HG03565 (cell line): ENCODE data around the gene RASAL2.
"Not testable (repeated sequence)": the region's sequence is repeated elsewhere in the genome, so short reads cannot be mapped to it uniquely, and the experiment has no call there.

Experiments used
- ATAC-seq: cut with Tn5 transposase; IDR thresholded peaks from one replicate; pipeline ENCODE4 v1.9.1; 2021; ENCODE audit warnings: mild to moderate bottlenecking, moderate library complexity; ENCODE audit not compliant: unreplicated experiment

RASAL2 gene

GRCh38 chr1:178330848-178331497, 237.1 kb downstream of the RASAL2 start:
- no peak for ATAC-seq

GRCh38 chr1:178335426-178335825, 241.5 kb downstream of the RASAL2 start:
- no peak for ATAC-seq

- no peak for ATAC-seq
Observed at GRCh38 chr1:178337091-178337706, 243.3 kb downstream of the RASAL2 start.

GRCh38 chr1:178339834-178340233, 245.9 kb downstream of the RASAL2 start:
- no peak for ATAC-seq

- ATAC-seq = no peak
Observed at GRCh38 chr1:178341261-178341956, 247.5 kb downstream of the RASAL2 start.

- ATAC-seq = no peak
Observed at GRCh38 chr1:178342745-178343144, 248.8 kb downstream of the RASAL2 start.

GRCh38 chr1:178344513-178345091, 250.7 kb downstream of the RASAL2 start:
- peak; percentile 74 for ATAC-seq

- ATAC-seq = no peak
Observed at GRCh38 chr1:178345238-178345637, 251.3 kb downstream of the RASAL2 start.

- ATAC-seq = no peak
Observed at GRCh38 chr1:178345807-178346206, 251.9 kb downstream of the RASAL2 start.

GRCh38 chr1:178349801-178350200, 255.9 kb downstream of the RASAL2 start:
- no peak for ATAC-seq

GRCh38 chr1:178351911-178352310, 258.0 kb downstream of the RASAL2 start:
- not testable (repeated sequence) for ATAC-seq

GRCh38 chr1:178352790-178353416, 259.0 kb downstream of the RASAL2 start:
- ATAC-seq = no peak

- no peak for ATAC-seq
Observed at GRCh38 chr1:178353524-178353923, 259.6 kb downstream of the RASAL2 start.

GRCh38 chr1:178354816-178355215, 260.9 kb downstream of the RASAL2 start:
- no peak for ATAC-seq

GRCh38 chr1:178356299-178356698, 262.4 kb downstream of the RASAL2 start:
- no peak for ATAC-seq

GRCh38 chr1:178358456-178358855, 264.6 kb downstream of the RASAL2 start:
- ATAC-seq = no peak

GRCh38 chr1:178360421-178360820, 266.5 kb downstream of the RASAL2 start:
- no peak for ATAC-seq

- no peak for ATAC-seq
Observed at GRCh38 chr1:178361847-178362246, 267.9 kb downstream of the RASAL2 start.

- no peak for ATAC-seq
Observed at GRCh38 chr1:178362747-178363146, 268.8 kb downstream of the RASAL2 start.

GRCh38 chr1:178364782-178365181, 270.9 kb downstream of the RASAL2 start:
- ATAC-seq = no peak

- ATAC-seq = no peak
Observed at GRCh38 chr1:178367151-178367550, 273.2 kb downstream of the RASAL2 start.
